Mesendoderm (in vitro differentiated cells): ENCODE measurements around the gene LIN28A.
A peak's percentile ranks its signal among the peaks of the same experiment; 100 is the strongest.
"Not testable (repeated sequence)": the region's sequence is repeated elsewhere in the genome, so short reads cannot be mapped to it uniquely, and the experiment has no call there.

Experiments
- DNase-seq: peaks from one replicate; pipeline ENCODE4 v3.0.0; 2013
- H2AK5ac ChIP-seq: 2 replicates; pipeline ENCODE4 v1.6.1; 2013; ENCODE audit warnings: low read length, inconsistent platforms
- H2BK120ac ChIP-seq: 2 replicates; pipeline ENCODE4 v1.6.1; 2013; ENCODE audit warnings: low read depth, mild to moderate bottlenecking, low read length, moderate library complexity, mixed read lengths
- H2BK15ac ChIP-seq: replicated peaks from 2 replicates; pipeline ENCODE4 v1.6.1; 2013; ENCODE audit warnings: low read depth, mild to moderate bottlenecking, moderate library complexity
- H2BK5ac ChIP-seq: 2 replicates; pipeline ENCODE4 v1.6.1; 2013; ENCODE audit warnings: low read length, inconsistent platforms
- H3K18ac ChIP-seq: 2 replicates; pipeline ENCODE4 v1.6.1; 2013; ENCODE audit warnings: mild to moderate bottlenecking, low read length, mixed read lengths
- H3K23ac ChIP-seq: one replicate; pipeline ENCODE4 v1.6.1; 2013; ENCODE audit warnings: low read length
- H3K27ac ChIP-seq: 2 replicates; pipeline ENCODE4 v1.5.1; 2013; ENCODE audit warnings: low read depth, mild to moderate bottlenecking, inconsistent platforms, low read length, moderate library complexity
- H3K27me3 ChIP-seq: 2 replicates; pipeline ENCODE4 v1.6.1; 2013; ENCODE audit warnings: low read length, control low read depth, mild to moderate bottlenecking, inconsistent platforms; ENCODE audit not compliant: insufficient read depth, poor library complexity
- H3K36me3 ChIP-seq: 2 replicates; pipeline ENCODE4 v1.6.1; 2013; ENCODE audit warnings: low read length, inconsistent platforms; ENCODE audit not compliant: control insufficient read depth, insufficient read depth
- H3K4ac ChIP-seq: one replicate; pipeline ENCODE4 v1.6.1; 2013; ENCODE audit warnings: low read depth, mild to moderate bottlenecking, low read length, moderate library complexity
- H3K4me1 ChIP-seq: 2 replicates; pipeline ENCODE4 v1.6.1; 2013; ENCODE audit warnings: low read depth, low read length, inconsistent platforms; ENCODE audit not compliant: control insufficient read depth
- H3K4me2 ChIP-seq: 2 replicates; pipeline ENCODE4 v1.6.1; 2013; ENCODE audit warnings: low read length
- H3K4me3 ChIP-seq: 2 replicates; pipeline ENCODE4 v1.5.1; 2013; ENCODE audit warnings: mild to moderate bottlenecking, low read length
- H3K56ac ChIP-seq: one replicate; pipeline ENCODE4 v1.6.1; 2013; ENCODE audit warnings: low read length
- H3K79me1 ChIP-seq: 2 replicates; pipeline ENCODE4 v1.6.1; 2013; ENCODE audit warnings: low read length, inconsistent platforms
- H3K79me2 ChIP-seq: 2 replicates; pipeline ENCODE4 v1.6.1; 2013; ENCODE audit warnings: mild to moderate bottlenecking, low read length; ENCODE audit not compliant: control insufficient read depth, insufficient read depth
- H3K9ac ChIP-seq: 2 replicates; pipeline ENCODE4 v1.6.1; 2013; ENCODE audit warnings: low read length, inconsistent platforms
- H4K5ac ChIP-seq: one replicate; pipeline ENCODE4 v1.6.1; 2013; ENCODE audit warnings: low read length
- H4K8ac ChIP-seq: one replicate; pipeline ENCODE4 v1.6.1; 2013; ENCODE audit warnings: low read depth, mild to moderate bottlenecking, control low read depth, low read length, moderate library complexity
- WGBS: extraction: QIAGEN DNeasy Blood & Tissue Kit; methylation state at CpG from one replicate; pipeline ENCODE4 v1.1.7; 2013; ENCODE audit warnings: low lambda C conversion rate, missing lambda C conversion rate; ENCODE audit not compliant: insufficient coverage; ENCODE audit errors: extremely low coverage; 5-methylcytosine and 5-hydroxymethylcytosine counted together

LIN28A gene

DNA sequence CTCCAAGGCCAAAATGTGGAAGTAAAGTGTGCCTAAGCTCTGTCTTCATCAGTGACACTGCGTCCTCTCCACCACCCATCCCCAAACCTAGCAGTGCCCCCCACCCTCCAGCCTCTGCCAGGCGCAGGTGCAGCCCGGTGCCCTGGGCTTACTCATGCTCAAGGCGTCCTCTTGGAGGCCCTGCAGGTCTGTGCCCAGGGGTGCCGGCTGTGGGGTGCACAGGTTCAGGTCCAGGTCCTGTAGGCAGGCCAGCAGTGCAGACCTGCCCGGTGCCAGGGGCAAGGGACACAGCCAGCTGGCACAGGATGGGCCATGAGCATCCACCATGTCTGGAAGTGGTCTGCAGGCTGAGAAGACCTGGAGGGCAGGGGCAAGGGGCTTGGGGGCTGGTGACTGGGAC lies 43.2 kb upstream of the LIN28A start:
- WGBS, result no CpG with 5 or more reads among the region's 6 CpGs
- H3K4me1 ChIP-seq, result peaks cover 3% of the 10 kb centered on the region
- DNase-seq, result no peak

DNA sequence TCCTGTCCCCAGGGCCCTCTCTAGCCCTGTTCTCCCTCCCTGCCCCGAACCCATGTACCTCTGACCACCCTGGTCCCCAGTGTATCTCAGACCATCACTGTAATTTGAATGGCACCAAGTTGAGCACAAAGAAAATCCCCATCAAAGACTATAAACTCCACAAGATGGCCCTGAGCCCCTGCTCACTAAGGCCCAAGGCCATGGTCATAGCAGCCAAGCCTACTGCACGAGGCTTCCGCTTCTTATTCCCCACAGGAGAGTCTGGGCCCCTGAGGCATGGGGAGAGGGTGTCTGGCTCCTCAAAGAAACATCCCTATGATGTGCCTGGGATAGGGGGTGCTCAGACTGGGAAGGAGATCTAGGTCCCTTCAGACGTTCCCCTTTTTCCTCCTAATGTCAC lies 42.6 kb upstream of the LIN28A start:
- H3K27me3 ChIP-seq, result no peaks in the 10 kb centered on the region
- H3K79me1 ChIP-seq, result no peaks in the 10 kb centered on the region
- no peaks in the 10 kb centered on the region for H3K36me3 ChIP-seq
- H3K23ac ChIP-seq, result no peak overlapping the region
- H3K4me3 ChIP-seq, result no peak overlapping the region
- no peak overlapping the region for H3K27ac ChIP-seq
- H2AK5ac ChIP-seq, result no peak overlapping the region
- H3K4me1 ChIP-seq, result peaks cover 3% of the 10 kb centered on the region
- no peaks in the 10 kb centered on the region for H3K79me2 ChIP-seq
- no peak overlapping the region for H2BK15ac ChIP-seq
- no peak overlapping the region for H3K4ac ChIP-seq
- WGBS, result no CpG with 5 or more reads among the region's 4 CpGs
- H4K8ac ChIP-seq, result no peak overlapping the region
- no peak overlapping the region for H4K5ac ChIP-seq
- H3K9ac ChIP-seq, result no peak overlapping the region
- H2BK5ac ChIP-seq, result no peak overlapping the region
- H3K4me2 ChIP-seq, result no peak overlapping the region
- no peak overlapping the region for H3K56ac ChIP-seq
- no peak overlapping the region for H3K18ac ChIP-seq
- no peak for DNase-seq
- H2BK120ac ChIP-seq, result no peak overlapping the region

More for the DNA sequence above, 43.2 kb upstream of the LIN28A start:
- Histone ChIP-seq H3K23ac (no peak overlapping the region), H3K4me3 (no peak overlapping the region), H2AK5ac (no peak overlapping the region), H3K79me1 (no peaks in the 10 kb centered on the region), H3K27me3 (no peaks in the 10 kb centered on the region), H2BK5ac (no peak overlapping the region), H4K8ac (no peak overlapping the region), H4K5ac (no peak overlapping the region), H3K27ac (no peak overlapping the region), H3K56ac (no peak overlapping the region), H3K36me3 (no peaks in the 10 kb centered on the region), H2BK15ac (no peak overlapping the region), H3K9ac (no peak overlapping the region), H3K18ac (no peak overlapping the region), H2BK120ac (no peak overlapping the region), H3K4me2 (no peak overlapping the region), H3K79me2 (no peaks in the 10 kb centered on the region), H3K4ac (no peak overlapping the region)

DNA sequence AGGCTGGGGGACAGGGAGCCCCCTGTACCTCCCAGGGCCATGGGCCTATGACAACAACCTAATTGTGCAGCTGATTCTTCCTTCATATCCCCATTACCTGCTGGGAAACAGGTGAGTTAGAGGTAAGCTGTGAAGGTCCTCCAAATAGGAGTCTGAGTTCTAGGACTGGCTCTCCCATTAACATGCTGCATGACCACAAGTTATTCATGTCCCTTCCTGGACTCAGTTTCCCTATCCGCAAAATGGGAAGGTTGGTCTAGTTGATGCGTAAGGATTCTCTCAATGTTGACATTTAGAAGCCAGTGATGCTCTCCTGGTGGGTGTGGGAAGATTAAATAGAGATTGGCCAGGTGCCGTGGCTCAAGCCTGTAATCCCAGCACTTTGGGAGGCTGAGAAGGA lies 42.1 kb upstream of the LIN28A start:
- Histone ChIP-seq H3K4me1 (peaks cover 5% of the 10 kb centered on the region), H3K9ac (no peak overlapping the region), H3K23ac (no peak overlapping the region), H3K18ac (no peak overlapping the region), H3K27ac (no peak overlapping the region), H4K5ac (no peak overlapping the region), H2AK5ac (no peak overlapping the region), H3K4me3 (no peak overlapping the region), H3K27me3 (no peaks in the 10 kb centered on the region), H4K8ac (no peak overlapping the region), H3K79me2 (no peaks in the 10 kb centered on the region), H3K56ac (no peak overlapping the region), H3K36me3 (no peaks in the 10 kb centered on the region), H3K79me1 (no peaks in the 10 kb centered on the region), H3K4me2 (no peak overlapping the region), H2BK120ac (no peak overlapping the region), H2BK15ac (no peak overlapping the region), H2BK5ac (no peak overlapping the region), H3K4ac (no peak overlapping the region)
- no peak for DNase-seq
- no CpG with 5 or more reads among the region's 3 CpGs for WGBS

DNA sequence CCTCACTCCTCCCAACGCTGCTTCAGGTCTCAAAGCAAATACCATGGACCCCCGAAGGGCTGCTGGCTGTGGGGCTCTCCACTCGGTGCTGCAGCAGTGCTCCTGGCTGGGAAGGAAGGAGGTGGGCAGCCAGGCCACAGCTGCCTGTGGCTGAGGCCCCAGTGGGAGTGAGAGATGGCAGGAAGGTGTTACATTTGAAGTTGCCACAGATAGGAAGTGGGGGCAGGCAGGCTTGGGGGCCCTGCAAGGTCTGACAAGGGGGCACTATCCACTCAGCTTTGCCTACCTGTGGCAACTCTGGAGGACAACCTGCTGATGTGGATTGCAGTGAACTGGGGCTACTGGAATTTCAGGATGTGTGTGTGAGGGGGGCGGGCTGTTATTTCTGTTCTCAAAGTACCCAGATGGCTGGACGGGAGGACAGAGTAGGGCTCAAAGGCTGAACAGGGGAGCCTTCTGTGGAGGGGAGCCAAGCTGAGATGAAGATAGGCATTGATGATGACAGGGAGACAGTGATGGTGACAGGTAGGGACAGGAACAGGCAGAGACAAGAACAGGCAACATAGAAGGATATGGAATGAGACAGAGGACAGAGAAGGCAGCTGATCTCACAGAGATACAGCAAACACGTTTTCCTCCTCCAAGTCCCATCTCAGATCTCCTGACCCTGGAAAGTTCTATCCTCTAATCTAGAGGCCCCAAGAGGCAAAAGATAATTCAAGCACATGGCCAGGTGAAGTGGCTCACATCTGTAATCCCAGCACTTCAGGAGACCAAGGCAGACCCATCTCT lies 39.8 kb upstream of the LIN28A start:
- WGBS, result no CpG with 5 or more reads among the region's 6 CpGs
- Histone ChIP-seq H3K79me1 (no peaks in the 10 kb centered on the region), H3K27ac (no peak overlapping the region), H3K56ac (peak overlapping the region; percentile 57), H4K8ac (no peak overlapping the region), H3K4me3 (no peak overlapping the region), H2BK120ac (no peak overlapping the region), H3K4ac (no peak overlapping the region), H3K27me3 (no peaks in the 10 kb centered on the region), H3K18ac (no peak overlapping the region), H3K4me2 (no peak overlapping the region), H3K79me2 (no peaks in the 10 kb centered on the region), H2BK5ac (peak overlapping the region; percentile 58), H2BK15ac (no peak overlapping the region), H4K5ac (no peak overlapping the region), H2AK5ac (no peak overlapping the region), H3K23ac (no peak overlapping the region), H3K9ac (no peak overlapping the region), H3K4me1 (peaks cover 18% of the 10 kb centered on the region), H3K36me3 (no peaks in the 10 kb centered on the region)
- no peak for DNase-seq

DNA sequence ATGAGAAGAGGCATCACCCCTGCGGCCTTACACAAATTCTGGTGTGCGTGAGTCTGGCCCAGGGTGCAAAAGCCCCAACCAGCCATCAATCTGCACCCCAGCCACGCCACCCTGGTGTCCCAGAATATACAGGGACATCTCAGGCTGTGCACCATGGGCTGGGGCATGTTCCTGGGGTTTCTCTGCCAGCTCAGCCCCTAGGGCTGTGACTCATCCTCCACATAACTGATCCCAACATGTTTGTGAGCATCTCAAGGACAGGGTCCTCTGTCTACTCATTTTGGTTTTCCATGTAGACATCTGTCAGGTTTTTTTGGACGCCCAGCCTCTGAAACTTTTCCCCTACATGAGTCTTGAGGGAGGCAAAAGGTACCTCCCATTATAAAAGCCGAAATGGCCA lies 38.6 kb upstream of the LIN28A start:
- Histone ChIP-seq H3K4me3 (no peak overlapping the region), H2BK5ac (no peak overlapping the region), H3K9ac (no peak overlapping the region), H3K27ac (no peak overlapping the region), H3K4me1 (peaks cover 18% of the 10 kb centered on the region), H3K79me1 (no peaks in the 10 kb centered on the region), H2AK5ac (no peak overlapping the region), H3K36me3 (no peaks in the 10 kb centered on the region), H3K79me2 (no peaks in the 10 kb centered on the region), H3K27me3 (no peaks in the 10 kb centered on the region), H3K18ac (no peak overlapping the region), H4K8ac (no peak overlapping the region), H3K23ac (no peak overlapping the region), H2BK15ac (no peak overlapping the region), H3K56ac (no peak overlapping the region), H3K4me2 (no peak overlapping the region), H4K5ac (no peak overlapping the region), H3K4ac (no peak overlapping the region), H2BK120ac (no peak overlapping the region)
- WGBS, result no CpG with 5 or more reads among the region's 5 CpGs
- DNase-seq, result no peak

DNA sequence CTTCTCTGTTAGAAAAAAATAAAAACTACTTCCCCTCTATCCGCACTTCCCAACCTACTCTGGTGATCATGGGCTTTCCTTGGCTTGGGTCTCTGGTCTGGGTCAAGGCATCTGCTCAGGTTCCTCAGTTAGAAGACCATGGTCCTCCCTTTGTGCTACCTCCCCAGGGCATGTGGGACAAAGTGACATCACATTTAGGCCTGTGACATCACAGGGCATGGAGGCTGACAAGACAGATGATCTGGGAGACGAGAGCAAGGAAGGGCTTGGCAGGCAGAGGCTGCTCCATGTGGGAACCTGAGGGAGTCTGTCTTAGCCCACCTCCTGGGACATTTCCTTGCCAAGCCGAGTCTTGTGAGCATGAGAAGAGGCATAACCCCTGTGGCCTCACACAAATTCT lies 38.0 kb upstream of the LIN28A start, which contains the start of gene ZNF683:
ZNF683 (minus strand) TSS at position 140 of the 400 bp plus-strand sequence. CDS start 4,179 bp downstream, outside the sequence.
- not testable (repeated sequence) for H3K18ac ChIP-seq, H3K4me2 ChIP-seq, H3K79me1 ChIP-seq, H2BK15ac ChIP-seq, H3K36me3 ChIP-seq, DNase-seq, H3K4me3 ChIP-seq, H2BK5ac ChIP-seq, H3K27me3 ChIP-seq, H4K5ac ChIP-seq, H2BK120ac ChIP-seq, H4K8ac ChIP-seq, H3K9ac ChIP-seq, H3K23ac ChIP-seq, H3K79me2 ChIP-seq, H3K27ac ChIP-seq, H2AK5ac ChIP-seq
- H3K4ac ChIP-seq, result peak within 1 kb of the TSS; percentile 62
- peaks cover 18% of the 10 kb centered on the region for H3K4me1 ChIP-seq
- no CpG with 5 or more reads among the region's 3 CpGs for WGBS
- H3K56ac ChIP-seq, result peak within 1 kb of the TSS; percentile 10
